Daoy (cell line): ENCODE data around the gene GFER. TPM values are rescaled to one million over a fixed set of nuclear protein-coding genes. Genes with fewer than 3 reads are reported as not detected.
A peak's percentile ranks its signal among the peaks of the same experiment; 100 is the strongest.
"Not testable (repeated sequence)": the region's sequence is repeated elsewhere in the genome, so short reads cannot be mapped to it uniquely, and the experiment has no call there.

Source experiments
- DNase-seq: peaks from one replicate; pipeline ENCODE4 v3.0.0-alpha.2; 2015; ENCODE audit warnings: low read depth
- total RNA-seq: library from RNA; depleted of rRNA; stranded (reverse); fragments of >200 nt; shearing (Covaris generic); gene quantifications from 2 replicates; pipeline ENCODE4 v1.2.3, GENCODE V29; 2014

GFER gene
- total RNA-seq, 1 experiment from 2014 or later, result 22.7 TPM

DNA sequence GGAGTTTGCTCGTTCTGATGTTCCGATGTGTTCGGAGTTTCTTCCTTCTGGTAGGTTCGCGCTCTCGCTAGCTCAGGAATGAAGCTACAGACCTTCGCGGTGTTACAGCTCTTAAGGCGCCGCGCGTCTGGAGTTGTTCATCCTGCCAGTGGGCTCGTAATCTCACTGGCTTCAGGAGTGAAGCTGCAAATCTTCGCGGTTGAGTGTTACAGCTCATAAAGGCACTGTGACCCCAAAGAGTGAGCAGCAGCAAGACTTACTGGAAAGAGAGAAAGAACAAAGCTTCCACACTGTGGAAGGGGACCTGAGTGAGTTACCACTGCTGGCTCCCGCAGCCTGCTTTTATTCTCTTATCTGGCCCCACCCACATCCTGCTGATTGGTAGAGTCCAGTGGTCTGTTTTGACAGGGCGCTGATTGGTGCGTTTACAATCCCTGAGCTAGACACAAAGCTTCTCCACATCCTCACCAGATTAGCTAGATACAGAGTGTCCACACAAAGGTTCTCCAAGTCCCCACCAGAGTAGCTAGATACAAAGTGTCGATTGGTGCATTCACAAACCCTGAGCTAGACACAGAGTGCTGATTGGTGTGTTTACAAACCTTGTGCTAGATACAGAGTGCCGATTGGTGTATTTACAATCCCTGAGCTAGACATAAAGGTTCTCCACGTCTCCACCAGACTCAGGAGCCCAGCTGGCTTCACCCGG lies 26.4 kb upstream of the GFER start:
- not testable (repeated sequence) for DNase-seq

DNA sequence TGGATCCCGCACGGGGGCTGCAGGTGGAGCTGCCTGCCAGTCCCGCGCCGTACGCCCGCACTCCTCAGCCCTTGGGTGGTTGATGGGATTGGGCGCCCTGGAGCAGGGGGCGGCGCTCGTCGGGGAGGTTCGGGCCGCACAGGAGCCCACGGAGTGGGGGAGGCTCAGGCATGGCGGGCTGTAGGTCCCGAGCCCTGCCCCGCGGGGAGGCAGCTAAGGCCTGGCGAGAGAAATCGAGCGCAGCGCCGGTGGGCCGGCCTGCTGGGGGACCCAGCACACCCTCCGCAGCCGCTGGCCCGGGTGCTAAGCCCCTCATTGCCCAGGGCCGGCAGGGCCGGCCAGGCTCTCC lies 25.9 kb upstream of the GFER start:
- DNase-seq, result not testable (repeated sequence)

- no peak for DNase-seq
Observed at GRCh38 chr16:1958715-1959268, 25.2 kb upstream of the GFER start.

GRCh38 chr16:1959269-1960039 lies 24.5 kb upstream of the GFER start, which contains the start of gene NDUFB10:
NDUFB10 (plus strand) TSS chr16:1959538; CDS start chr16:1959625, 87 bp downstream.
- peak; percentile 91 for DNase-seq

DNA sequence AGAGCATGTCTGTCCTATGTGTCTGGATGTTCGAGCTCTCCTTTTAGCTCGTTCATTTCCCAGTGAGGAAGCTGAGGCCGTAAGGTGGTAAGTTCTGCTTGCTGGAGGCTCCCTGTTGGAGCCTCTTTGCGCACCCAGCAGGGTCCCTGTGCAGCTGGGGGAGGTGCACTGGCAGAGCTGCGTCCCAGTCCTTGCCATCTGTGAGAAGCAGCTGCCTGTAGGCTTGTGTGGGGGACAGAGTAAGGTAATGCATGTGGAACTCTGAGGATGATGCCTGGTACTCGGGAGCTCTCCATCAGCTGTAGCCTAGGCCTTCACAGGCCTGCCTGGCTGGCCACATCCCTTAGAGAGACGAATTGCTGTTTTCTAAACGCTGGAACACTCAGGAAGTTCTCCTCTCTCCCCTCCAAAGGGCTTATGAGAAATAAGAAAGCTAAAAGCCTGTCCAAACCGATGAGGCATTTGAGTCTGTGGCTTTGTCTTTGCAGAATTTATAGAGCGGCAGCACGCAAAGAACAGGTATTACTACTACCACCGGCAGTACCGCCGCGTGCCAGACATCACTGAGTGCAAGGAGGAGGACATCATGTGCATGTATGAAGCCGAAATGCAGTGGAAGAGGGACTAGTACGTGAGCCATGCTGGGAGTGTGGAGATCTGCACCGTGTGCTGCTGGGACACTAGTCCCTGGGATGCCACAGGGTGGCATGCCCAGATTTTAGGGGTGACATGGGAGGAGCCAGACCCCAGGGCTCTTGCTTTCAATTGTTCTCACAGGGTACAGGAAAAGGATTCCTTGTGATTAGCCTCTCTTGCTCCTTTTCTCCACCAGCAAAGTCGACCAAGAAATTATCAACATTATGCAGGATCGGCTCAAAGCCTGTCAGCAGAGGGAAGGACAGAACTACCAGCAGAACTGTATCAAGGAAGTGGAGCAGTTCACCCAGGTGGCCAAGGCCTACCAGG lies 23.0 kb upstream of the GFER start:
- peak; percentile 57 for DNase-seq

DNA sequence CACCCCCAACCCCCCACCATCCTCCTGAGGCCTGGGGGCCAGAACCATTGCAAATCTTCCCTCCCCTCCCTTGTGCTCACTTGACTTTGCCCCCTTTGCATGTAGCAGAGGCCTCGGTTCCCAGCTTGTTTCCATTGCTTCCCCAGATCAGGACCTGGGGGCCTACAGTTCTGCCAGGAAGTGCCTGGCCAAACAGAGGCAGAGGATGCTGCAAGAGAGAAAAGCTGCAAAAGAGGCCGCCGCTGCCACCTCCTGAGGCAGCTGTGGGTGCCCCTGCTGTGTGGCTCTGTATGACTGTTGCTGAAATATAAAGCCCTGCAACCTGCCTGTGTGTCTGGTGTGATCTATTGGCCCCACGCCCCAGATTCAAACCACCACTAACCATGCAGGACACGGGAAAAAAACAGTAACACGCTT lies 22.3 kb upstream of the GFER start:
- no peak for DNase-seq

- not testable (repeated sequence) for DNase-seq
Observed at GRCh38 chr16:1962161-1963153, 21.5 kb upstream of the GFER start.

- no peak for DNase-seq
Observed at GRCh38 chr16:1963806-1964505, 20.0 kb upstream of the GFER start.

GRCh38 chr16:1964506-1965395 lies 19.2 kb upstream of the GFER start, which contains the start of gene RPS2:
RPS2 (minus strand) TSS chr16:1964826; CDS start chr16:1964625, 201 bp downstream.
- peak; percentile 97 for DNase-seq

- no peak for DNase-seq
Observed at GRCh38 chr16:1965396-1966001, 18.5 kb upstream of the GFER start.

- DNase-seq, result no peak
Observed at GRCh38 chr16:1966460-1966859, 17.5 kb upstream of the GFER start, which contains the start of gene RNF151. RNF151 (plus strand) TSS chr16:1966856; CDS start chr16:1966882, 26 bp downstream.

DNA sequence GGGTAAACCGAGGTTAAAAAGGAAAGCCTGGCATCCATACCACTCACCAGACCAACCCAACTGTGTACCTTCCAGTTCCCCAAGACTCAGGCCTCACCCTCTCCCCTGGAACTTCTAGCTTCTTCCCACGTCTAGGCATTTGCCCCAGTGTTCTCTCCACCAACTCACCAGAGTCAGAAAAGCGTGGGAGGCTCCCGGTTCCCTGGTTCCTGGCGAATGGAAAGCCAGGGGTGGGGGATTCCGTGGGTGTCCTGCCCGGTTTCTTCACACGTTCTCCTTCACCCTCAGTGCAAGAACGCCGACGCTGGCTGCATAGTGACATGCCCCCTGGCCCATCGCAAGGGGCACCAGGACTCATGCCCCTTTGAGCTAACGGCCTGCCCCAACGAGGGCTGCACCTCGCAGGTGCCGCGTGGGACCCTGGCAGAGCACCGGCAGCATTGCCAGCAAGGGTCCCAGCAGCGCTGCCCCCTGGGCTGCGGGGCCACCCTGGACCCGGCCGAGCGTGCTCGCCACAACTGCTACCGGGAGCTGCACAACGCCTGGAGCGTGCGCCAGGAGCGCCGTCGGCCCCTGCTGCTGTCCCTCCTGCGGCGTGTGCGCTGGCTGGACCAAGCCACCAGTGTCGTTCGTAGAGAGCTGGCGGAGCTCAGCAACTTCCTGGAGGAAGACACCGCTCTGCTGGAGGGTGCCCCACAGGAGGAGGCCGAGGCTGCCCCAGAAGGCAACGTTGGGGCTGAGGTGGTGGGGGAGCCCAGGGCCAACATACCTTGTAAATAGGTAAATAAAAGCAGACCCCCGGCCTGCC lies 15.6 kb upstream of the GFER start:
- DNase-seq, result no peak

DNA sequence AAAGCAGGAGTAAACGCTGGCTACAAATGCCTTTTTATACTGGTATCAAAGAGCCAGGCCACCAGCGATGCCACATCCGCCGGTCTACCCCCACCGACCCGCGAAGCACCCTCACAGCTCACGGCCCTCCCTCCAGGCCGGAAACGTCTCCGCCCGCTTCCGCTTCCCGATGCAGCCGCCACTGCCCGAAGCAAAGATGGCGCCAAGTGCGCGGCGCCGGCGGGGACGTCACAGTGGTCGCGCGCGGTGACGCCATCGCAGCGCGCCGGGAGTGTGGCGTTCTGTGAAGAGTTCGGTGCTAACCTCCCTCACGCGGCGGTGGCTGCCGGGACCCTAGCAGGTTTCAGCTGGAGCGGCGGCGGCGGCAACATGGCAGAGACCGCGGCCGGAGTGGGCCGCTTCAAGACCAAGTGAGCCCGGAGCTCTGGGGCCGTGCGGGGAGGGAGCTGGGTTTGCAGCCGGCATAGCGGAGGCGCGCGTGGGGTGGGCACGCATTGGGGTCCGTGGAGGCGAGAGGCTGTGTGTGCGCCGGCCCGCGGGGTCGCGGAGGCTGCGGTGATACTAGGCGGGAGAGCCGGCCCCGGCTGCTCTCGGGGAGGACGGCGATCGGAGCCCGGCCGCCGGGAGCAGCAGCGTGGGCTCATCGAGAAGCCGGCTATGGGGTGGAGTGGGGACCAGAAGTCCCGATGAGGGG lies 12.1 kb upstream of the GFER start, which contains the start of gene TBL3:
TBL3 (plus strand) TSS at position 258 of the 694 bp plus-strand sequence; CDS start at position 370, 112 bp downstream.
- DNase-seq, result peak; percentile 98

GRCh38 chr16:1972490-1972877 lies 11.5 kb upstream of the GFER start:
- no peak for DNase-seq

DNA sequence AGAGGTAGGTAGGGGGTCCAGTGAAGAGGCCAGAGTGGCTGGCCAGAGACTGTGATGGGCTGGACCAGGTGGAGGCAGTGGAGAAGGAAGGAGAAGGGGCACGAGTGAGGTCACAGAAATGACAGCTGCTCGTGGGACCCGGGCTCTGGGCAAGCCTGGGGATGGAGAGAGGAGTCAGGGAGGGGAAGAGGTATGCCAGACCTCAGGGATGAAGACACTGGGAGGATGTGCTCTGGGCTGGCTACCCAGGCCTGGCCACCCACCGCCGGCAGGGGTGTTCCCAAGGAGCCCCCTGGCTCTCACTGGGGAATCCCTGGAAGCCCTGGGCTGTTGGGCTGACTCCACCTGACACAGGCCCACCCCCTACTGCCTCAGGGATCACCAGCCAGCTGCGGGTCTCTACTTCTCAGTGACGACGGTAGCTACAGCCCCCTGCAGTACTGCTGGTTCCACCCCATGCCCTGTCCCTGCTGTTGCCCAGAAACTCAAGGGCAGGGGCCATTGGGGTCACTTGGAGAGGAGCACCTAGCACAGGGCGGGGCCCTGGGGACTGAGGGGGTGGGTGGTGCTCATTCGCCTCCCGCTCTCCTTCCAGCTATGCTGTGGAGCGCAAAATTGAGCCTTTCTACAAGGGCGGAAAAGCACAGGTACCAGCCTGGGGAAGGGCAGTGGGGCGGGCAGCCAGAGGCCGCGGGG lies 10.4 kb upstream of the GFER start:
- DNase-seq, result no peak
